Renal cortical epithelial cell (primary cell): ENCODE results near the gene NUAK2. TPM values are rescaled to one million over a fixed set of nuclear protein-coding genes. Genes with fewer than 3 reads are reported as not detected.
"Not testable (repeated sequence)": the region's sequence is repeated elsewhere in the genome, so short reads cannot be mapped to it uniquely, and the experiment has no call there.

Experiments
- DNase-seq: peaks from one replicate; pipeline ENCODE4 v3.0.0-alpha.2; 2011; ENCODE audit warnings: low read depth
- total RNA-seq: library from RNA; depleted of rRNA; stranded (reverse); fragments of >200 nt; gene quantifications from 2 replicates; pipeline ENCODE4 v1.2.3, GENCODE V29; 2014

NUAK2 gene
- 34.6 and 59.6 TPM in 2 replicates for total RNA-seq

GRCh38 chr1:205321162-205321958 is at the start of gene NUAK2:
NUAK2 (minus strand) TSS chr1:205321745; CDS start chr1:205321628, 117 bp downstream.
- DNase-seq = peak; percentile 79

- no peak for DNase-seq
Observed at GRCh38 chr1:205370780-205371179, 49.2 kb upstream of the NUAK2 start.

- DNase-seq = peak; percentile 16
Observed at GRCh38 chr1:205369701-205370123, 48.2 kb upstream of the NUAK2 start.

- no peak for DNase-seq
Observed at GRCh38 chr1:205368478-205368877, 46.9 kb upstream of the NUAK2 start.

GRCh38 chr1:205365945-205366463 is 44.5 kb upstream of the NUAK2 start:
- peak; percentile 57 for DNase-seq

GRCh38 chr1:205365086-205365485 is 43.5 kb upstream of the NUAK2 start:
- not testable (repeated sequence) for DNase-seq

GRCh38 chr1:205360891-205361290 is 39.3 kb upstream of the NUAK2 start:
- DNase-seq = no peak

GRCh38 chr1:205359771-205360565 is 38.4 kb upstream of the NUAK2 start:
- no peak for DNase-seq

- no peak for DNase-seq
Observed at GRCh38 chr1:205358579-205358978, 37.0 kb upstream of the NUAK2 start.

- DNase-seq = no peak
Observed at GRCh38 chr1:205357567-205357966, 36.0 kb upstream of the NUAK2 start.

- DNase-seq = peak; percentile 26
Observed at GRCh38 chr1:205356440-205357139, 35.0 kb upstream of the NUAK2 start, which contains the start of gene KLHDC8A. KLHDC8A (minus strand) TSS chr1:205356922; CDS start chr1:205343604, 13,318 bp downstream.

GRCh38 chr1:205355075-205355453 is 33.5 kb upstream of the NUAK2 start:
- peak; percentile 75 for DNase-seq

- peak; percentile 66 for DNase-seq
Observed at GRCh38 chr1:205354259-205355074, 32.9 kb upstream of the NUAK2 start.

GRCh38 chr1:205353612-205354011 is 32.1 kb upstream of the NUAK2 start:
- no peak for DNase-seq

- no peak for DNase-seq
Observed at GRCh38 chr1:205353191-205353590, 31.6 kb upstream of the NUAK2 start.

GRCh38 chr1:205351984-205352713 is 30.6 kb upstream of the NUAK2 start:
- DNase-seq = no peak

- no peak for DNase-seq
Observed at GRCh38 chr1:205350691-205351141, 29.2 kb upstream of the NUAK2 start.

- no peak for DNase-seq
Observed at GRCh38 chr1:205350124-205350523, 28.6 kb upstream of the NUAK2 start.

- DNase-seq = no peak
Observed at GRCh38 chr1:205348554-205349487, 27.3 kb upstream of the NUAK2 start.
